Body of pancreas (tissue), 4 donors: ENCODE results near the gene DNAJC7.

Experiments
- CTCF ChIP-seq, 7 experiments: fragments of 450-650 bp in 4 of 7; fragments of 200-600 bp in 3 of 7; sonication (generic) in 3 of 7; IDR thresholded peaks; one replicate each; pipeline ENCODE4 v1.5.1; 2016 to 2019; ENCODE audit warnings: antibody characterized with exemption in 7 of 7
- POLR2A ChIP-seq, 3 donors: fragments of 450-650 bp; IDR thresholded peaks; one replicate each; pipeline ENCODE4 v1.6.1; 2016; ENCODE audit warnings: antibody characterized with exemption in 3 of 3, mild to moderate bottlenecking in 2 of 3

GRCh38 chr17:42009170-42009569 lies 8.1 kb downstream of the DNAJC7 start:
- TF ChIP-seq POLR2A (IDR thresholded peaks at IDR 0.05) (no peak), CTCF (IDR thresholded peaks at IDR 0.05) (no peak)
